Lower leg skin (tissue), 3 donors: ENCODE results near the gene GNAI3.

Experiments used
- CTCF ChIP-seq, 3 donors: fragments of 450-650 bp; IDR thresholded peaks; one replicate each; pipeline ENCODE4 v1.5.1; 2016; ENCODE audit warnings: antibody characterized with exemption in 3 of 3, mild to moderate bottlenecking in 3 of 3, moderate library complexity in 2 of 3
- POLR2A ChIP-seq, 2 donors: fragments of 450-650 bp; IDR thresholded peaks; one replicate each; pipeline ENCODE4 v1.6.1; 2016 to 2017; ENCODE audit warnings: antibody characterized with exemption in 2 of 2, mild to moderate bottlenecking in 1 of 2, moderate library complexity in 1 of 2

GRCh38 chr1:109629372-109630030 lies 81.1 kb downstream of the GNAI3 start:
- TF ChIP-seq CTCF (IDR thresholded peaks at IDR 0.05) (no peak), POLR2A (IDR thresholded peaks at IDR 0.05) (no peak)
